Esophagus squamous epithelium (tissue), 4 donors: ENCODE results near the gene OR2A7.
"Not testable (repeated sequence)": the region's sequence is repeated elsewhere in the genome, so short reads cannot be mapped to it uniquely, and the experiment has no call there.

Experiments used
- POLR2A ChIP-seq, 4 donors: fragments of 450-650 bp; IDR thresholded peaks; one replicate each; pipeline ENCODE4 v1.6.1; 2017; ENCODE audit warnings: antibody characterized with exemption in 4 of 4, mild to moderate bottlenecking in 4 of 4, moderate library complexity in 3 of 4
- TF ChIP-seq, protein P1 (sequence below), 6 experiments: fragments of 450-650 bp in 4 of 6; fragments of 200-600 bp in 2 of 6; sonication (generic) in 2 of 6; IDR thresholded peaks; one replicate each; pipeline ENCODE4 v1.5.1; 2016 to 2019; ENCODE audit warnings: antibody characterized with exemption in 6 of 6, mild to moderate bottlenecking in 4 of 6, moderate library complexity in 4 of 6

DNA sequence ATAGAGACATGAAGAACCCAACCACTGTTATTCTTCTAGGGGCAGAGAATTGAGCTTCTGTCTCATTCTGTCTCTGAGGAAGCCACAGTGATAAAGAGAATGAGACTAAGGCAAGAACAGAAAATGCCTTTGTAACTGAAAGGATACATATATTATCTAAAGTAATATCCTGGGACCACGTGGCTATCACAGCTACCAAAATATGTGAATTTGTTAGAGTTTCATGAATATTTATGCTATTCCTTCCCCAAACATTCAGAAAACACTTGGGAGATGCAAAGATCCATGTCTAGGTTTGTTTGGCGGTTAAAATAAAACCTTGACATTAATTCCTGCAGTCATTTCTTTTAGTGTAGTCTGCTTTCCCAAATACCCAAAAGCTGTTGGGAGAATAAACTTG, 2.5 kb downstream of the OR2A7 start:
- TF ChIP-seq, protein P1, sequence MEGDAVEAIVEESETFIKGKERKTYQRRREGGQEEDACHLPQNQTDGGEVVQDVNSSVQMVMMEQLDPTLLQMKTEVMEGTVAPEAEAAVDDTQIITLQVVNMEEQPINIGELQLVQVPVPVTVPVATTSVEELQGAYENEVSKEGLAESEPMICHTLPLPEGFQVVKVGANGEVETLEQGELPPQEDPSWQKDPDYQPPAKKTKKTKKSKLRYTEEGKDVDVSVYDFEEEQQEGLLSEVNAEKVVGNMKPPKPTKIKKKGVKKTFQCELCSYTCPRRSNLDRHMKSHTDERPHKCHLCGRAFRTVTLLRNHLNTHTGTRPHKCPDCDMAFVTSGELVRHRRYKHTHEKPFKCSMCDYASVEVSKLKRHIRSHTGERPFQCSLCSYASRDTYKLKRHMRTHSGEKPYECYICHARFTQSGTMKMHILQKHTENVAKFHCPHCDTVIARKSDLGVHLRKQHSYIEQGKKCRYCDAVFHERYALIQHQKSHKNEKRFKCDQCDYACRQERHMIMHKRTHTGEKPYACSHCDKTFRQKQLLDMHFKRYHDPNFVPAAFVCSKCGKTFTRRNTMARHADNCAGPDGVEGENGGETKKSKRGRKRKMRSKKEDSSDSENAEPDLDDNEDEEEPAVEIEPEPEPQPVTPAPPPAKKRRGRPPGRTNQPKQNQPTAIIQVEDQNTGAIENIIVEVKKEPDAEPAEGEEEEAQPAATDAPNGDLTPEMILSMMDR (IDR thresholded peaks at IDR 0.05) = not testable (repeated sequence)
- not testable (repeated sequence) for TF ChIP-seq POLR2A (IDR thresholded peaks at IDR 0.05)
